Panc1 (cell line): ENCODE measurements around the gene NOS1AP. TPM values are rescaled to one million over a fixed set of nuclear protein-coding genes. Genes with fewer than 3 reads are reported as not detected.

Experiments used
- ATAC-seq: fragments of 200-7000 bp; cut with Tn5 transposase; 2 replicates; pipeline ENCODE4 v1.9.1; 2020; ENCODE audit warnings: mild to moderate bottlenecking, moderate library complexity
- BruUV-seq: library from RNA; stranded (reverse); fragments of 400-500 nt; replicated peaks from 2 replicates; lab custom pipeline; 2021; lab: Mats Ljungman, UMichigan
- CTCF ChIA-PET: fragments of 300-600 bp; sonication (Branson Sonifier 250); formaldehyde crosslinking; loops from one replicate; lab custom pipeline; 2022; ENCODE audit warnings: antibody characterized with exemption; lab: Charles Lee
- POLR2A ChIA-PET: fragments of 300-600 bp; sonication (Branson Sonifier 250); formaldehyde crosslinking; loops from one replicate; lab custom pipeline; 2022; ENCODE audit warnings: antibody characterized with exemption; lab: Charles Lee
- DNase-seq: peaks from one replicate; pipeline ENCODE4 v3.0.0-alpha.2; 2010; ENCODE audit warnings: low read depth, low spot score
- H3K27ac ChIP-seq: 2 replicates; pipeline ENCODE4 v1.5.1; 2011; ENCODE audit warnings: mild to moderate bottlenecking, low read length, inconsistent platforms
- H3K27me3 ChIP-seq: fragments of 200-500 bp; sonication (Bioruptor generic); 2 replicates; pipeline ENCODE4 v1.6.0; 2014; ENCODE audit warnings: low read length, inconsistent platforms; ENCODE audit not compliant: control insufficient read depth, insufficient read depth
- H3K36me3 ChIP-seq: fragments of 200-500 bp; sonication (Bioruptor generic); 2 replicates; pipeline ENCODE4 v1.5.1; 2014; ENCODE audit warnings: inconsistent platforms, mild to moderate bottlenecking, low read length, moderate library complexity; ENCODE audit not compliant: control insufficient read depth, insufficient read depth
- H3K4me1 ChIP-seq: 2 replicates; pipeline ENCODE4 v1.5.1; 2011; ENCODE audit warnings: inconsistent platforms, mild to moderate bottlenecking, low read length, moderate library complexity; ENCODE audit not compliant: control insufficient read depth, insufficient read depth
- H3K4me3 ChIP-seq, 2 experiments: 2 replicates each; pipeline ENCODE4 v1.5.1; 2011 to 2012; ENCODE audit warnings: low read depth in 2 of 2, low read length in 2 of 2, mild to moderate bottlenecking in 2 of 2, inconsistent platforms in 1 of 2, moderate library complexity in 1 of 2
- H3K9me3 ChIP-seq: fragments of 200-500 bp; sonication (Bioruptor generic); 2 replicates; pipeline ENCODE4 v1.5.1; 2014; ENCODE audit warnings: low read depth, mild to moderate bottlenecking, inconsistent platforms, low read length, moderate library complexity; ENCODE audit not compliant: control insufficient read depth, insufficient read depth
- POLR2AphosphoS5 ChIP-seq: IDR thresholded peaks from 2 replicates; pipeline ENCODE4 v1.6.1; 2012; ENCODE audit warnings: mild to moderate bottlenecking, low read depth, low read length, moderate library complexity
- SIN3A ChIP-seq: IDR thresholded peaks from 2 replicates; pipeline ENCODE4 v1.6.1; 2012; ENCODE audit warnings: low read depth, mild to moderate bottlenecking, low read length, moderate library complexity, borderline replicate concordance; ENCODE audit not compliant: insufficient read depth
- TCF7L2 ChIP-seq: IDR thresholded peaks from 2 replicates; pipeline ENCODE4 v1.6.1; 2011; ENCODE audit warnings: mild to moderate bottlenecking, low read depth, low read length, inconsistent platforms
- in situ Hi-C: cut with HindIII; loops from 2 replicates; pipeline ENCODE4 v1.10.0; 2016; ENCODE audit warnings: low sequenced_read_pairs, low pct_unique_long_range_greater_than_20kb
- intact Hi-C: fragments of 100-400 bp; cut with micrococcal nuclease; formaldehyde crosslinking; loops from one replicate; pipeline ENCODE4 v1.10.0; 2022; ENCODE audit not compliant: unreplicated experiment
- total RNA-seq: library from RNA; stranded (reverse); gene quantifications from one replicate; pipeline ENCODE4 v1.2.1, GENCODE V29; 2021; ENCODE audit not compliant: unreplicated experiment
- TF ChIP-seq, protein P1 (sequence below): fragments of 450-650 bp; IDR thresholded peaks from 2 replicates; pipeline ENCODE4 v1.5.1; 2017; ENCODE audit warnings: mild to moderate bottlenecking
- TF ChIP-seq, protein P2 (sequence below), 2 experiments: IDR thresholded peaks; 2 replicates each; pipeline ENCODE4 v1.6.1; 2011 to 2012; ENCODE audit warnings: low read depth in 2 of 2, control low read depth in 1 of 2, low read length in 1 of 2, mild to moderate bottlenecking in 1 of 2, moderate library complexity in 1 of 2; ENCODE audit not compliant: insufficient read depth in 1 of 2

NOS1AP gene
- total RNA-seq, 1 experiment from 2014 or later, result 27.9 TPM

DNA sequence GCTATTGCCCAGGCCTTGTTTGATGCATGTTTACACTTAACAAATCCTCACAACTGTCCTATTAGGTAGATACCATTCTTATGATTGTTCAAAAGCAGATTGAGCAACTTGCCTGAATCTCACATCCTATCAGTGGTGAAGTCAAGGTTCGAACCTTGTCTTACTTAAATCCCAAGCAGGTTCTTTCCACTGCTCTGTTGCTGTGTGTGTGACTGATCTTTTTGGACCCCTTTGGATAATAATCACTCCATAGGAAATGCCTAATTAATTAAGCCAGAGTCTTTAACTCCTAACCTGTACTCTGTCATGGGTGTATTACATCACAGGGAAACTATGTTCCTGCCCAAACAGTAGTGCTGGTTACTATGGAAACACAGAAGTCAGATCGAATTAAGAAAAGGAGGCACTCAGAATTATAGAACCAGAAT is 222.9 kb downstream of the NOS1AP start:
- no peak overlapping the region for H3K27ac ChIP-seq
- POLR2A ChIA-PET, result no interaction called here

DNA sequence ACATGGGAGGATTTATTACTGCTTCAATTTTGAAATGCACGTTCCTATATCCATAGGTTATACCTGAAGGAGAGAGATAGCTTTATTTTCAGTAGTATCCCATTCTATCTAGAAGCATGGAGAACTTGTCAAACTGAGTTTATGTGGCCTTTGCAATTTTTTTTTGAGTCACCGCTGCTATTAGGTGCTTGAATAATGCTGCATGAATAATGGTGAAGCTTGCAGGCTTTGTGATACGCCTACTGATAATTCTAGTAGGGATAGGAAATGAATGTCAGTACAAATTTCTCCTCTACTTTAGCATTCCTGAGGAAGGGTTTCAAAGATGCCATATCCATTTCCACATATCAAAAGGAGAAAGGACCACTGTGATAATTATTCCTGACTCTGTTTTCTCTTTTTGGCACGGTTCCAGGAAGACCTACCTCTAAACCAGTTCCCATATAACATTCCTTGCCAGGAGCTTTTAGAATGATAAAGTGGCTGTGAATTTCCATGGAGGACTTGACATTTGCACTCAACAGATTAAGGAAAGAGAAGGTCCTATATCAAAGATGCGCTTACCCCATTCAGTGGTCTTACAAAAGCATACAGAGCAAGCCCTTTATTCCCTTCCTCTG is 223.7 kb downstream of the NOS1AP start:
- no TSS peak for BruUV-seq
- intact Hi-C loops (no loop called here), in situ Hi-C loops (no loop called here)
- no peak overlapping the region for H3K27ac ChIP-seq
- ChIA-PET POLR2A (no interaction called here), CTCF (no interaction called here)
- H3K27me3 ChIP-seq, result no peaks in the 10 kb centered on the region
- TF ChIP-seq SIN3A (no peak), POLR2AphosphoS5 (no peak), TCF7L2 (no peak)
- TF ChIP-seq, protein P1, sequence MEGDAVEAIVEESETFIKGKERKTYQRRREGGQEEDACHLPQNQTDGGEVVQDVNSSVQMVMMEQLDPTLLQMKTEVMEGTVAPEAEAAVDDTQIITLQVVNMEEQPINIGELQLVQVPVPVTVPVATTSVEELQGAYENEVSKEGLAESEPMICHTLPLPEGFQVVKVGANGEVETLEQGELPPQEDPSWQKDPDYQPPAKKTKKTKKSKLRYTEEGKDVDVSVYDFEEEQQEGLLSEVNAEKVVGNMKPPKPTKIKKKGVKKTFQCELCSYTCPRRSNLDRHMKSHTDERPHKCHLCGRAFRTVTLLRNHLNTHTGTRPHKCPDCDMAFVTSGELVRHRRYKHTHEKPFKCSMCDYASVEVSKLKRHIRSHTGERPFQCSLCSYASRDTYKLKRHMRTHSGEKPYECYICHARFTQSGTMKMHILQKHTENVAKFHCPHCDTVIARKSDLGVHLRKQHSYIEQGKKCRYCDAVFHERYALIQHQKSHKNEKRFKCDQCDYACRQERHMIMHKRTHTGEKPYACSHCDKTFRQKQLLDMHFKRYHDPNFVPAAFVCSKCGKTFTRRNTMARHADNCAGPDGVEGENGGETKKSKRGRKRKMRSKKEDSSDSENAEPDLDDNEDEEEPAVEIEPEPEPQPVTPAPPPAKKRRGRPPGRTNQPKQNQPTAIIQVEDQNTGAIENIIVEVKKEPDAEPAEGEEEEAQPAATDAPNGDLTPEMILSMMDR, result no peak
- TF ChIP-seq, protein P2, sequence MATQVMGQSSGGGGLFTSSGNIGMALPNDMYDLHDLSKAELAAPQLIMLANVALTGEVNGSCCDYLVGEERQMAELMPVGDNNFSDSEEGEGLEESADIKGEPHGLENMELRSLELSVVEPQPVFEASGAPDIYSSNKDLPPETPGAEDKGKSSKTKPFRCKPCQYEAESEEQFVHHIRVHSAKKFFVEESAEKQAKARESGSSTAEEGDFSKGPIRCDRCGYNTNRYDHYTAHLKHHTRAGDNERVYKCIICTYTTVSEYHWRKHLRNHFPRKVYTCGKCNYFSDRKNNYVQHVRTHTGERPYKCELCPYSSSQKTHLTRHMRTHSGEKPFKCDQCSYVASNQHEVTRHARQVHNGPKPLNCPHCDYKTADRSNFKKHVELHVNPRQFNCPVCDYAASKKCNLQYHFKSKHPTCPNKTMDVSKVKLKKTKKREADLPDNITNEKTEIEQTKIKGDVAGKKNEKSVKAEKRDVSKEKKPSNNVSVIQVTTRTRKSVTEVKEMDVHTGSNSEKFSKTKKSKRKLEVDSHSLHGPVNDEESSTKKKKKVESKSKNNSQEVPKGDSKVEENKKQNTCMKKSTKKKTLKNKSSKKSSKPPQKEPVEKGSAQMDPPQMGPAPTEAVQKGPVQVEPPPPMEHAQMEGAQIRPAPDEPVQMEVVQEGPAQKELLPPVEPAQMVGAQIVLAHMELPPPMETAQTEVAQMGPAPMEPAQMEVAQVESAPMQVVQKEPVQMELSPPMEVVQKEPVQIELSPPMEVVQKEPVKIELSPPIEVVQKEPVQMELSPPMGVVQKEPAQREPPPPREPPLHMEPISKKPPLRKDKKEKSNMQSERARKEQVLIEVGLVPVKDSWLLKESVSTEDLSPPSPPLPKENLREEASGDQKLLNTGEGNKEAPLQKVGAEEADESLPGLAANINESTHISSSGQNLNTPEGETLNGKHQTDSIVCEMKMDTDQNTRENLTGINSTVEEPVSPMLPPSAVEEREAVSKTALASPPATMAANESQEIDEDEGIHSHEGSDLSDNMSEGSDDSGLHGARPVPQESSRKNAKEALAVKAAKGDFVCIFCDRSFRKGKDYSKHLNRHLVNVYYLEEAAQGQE (IDR thresholded peaks at IDR 0.05; ENCODE audit: insufficient read depth in 1 of 2, low read depth in 2 of 2, low read length in 1 of 2), result no peak
- peaks cover 4% of the 10 kb centered on the region; the same call in 1 of the 2 replicates for H3K4me1 ChIP-seq
- DNase-seq (no peak), ATAC-seq (no peak)
- no peaks in the 10 kb centered on the region for H3K9me3 ChIP-seq
- H3K36me3 ChIP-seq, result no peaks in the 10 kb centered on the region
- no peak overlapping the region for H3K4me3 ChIP-seq

More for the DNA sequence above, 222.9 kb downstream of the NOS1AP start:
- in situ Hi-C loops, result no loop called here
- Histone ChIP-seq H3K4me1 (peaks cover 4% of the 10 kb centered on the region; the same call in 1 of the 2 replicates), H3K36me3 (no peaks in the 10 kb centered on the region), H3K9me3 (no peaks in the 10 kb centered on the region), H3K4me3 (no peak overlapping the region), H3K27me3 (no peaks in the 10 kb centered on the region)
- TF ChIP-seq SIN3A (no peak), TCF7L2 (no peak), POLR2AphosphoS5 (no peak)
- TF ChIP-seq, protein P2 (IDR thresholded peaks at IDR 0.05; ENCODE audit: insufficient read depth in 1 of 2, low read depth in 2 of 2, low read length in 1 of 2), result no peak
- TF ChIP-seq, protein P1, result no peak
- ATAC-seq, result no peak
- intact Hi-C loops, result no loop called here
- CTCF ChIA-PET, result no interaction called here
- DNase-seq, result no peak
- no TSS peak for BruUV-seq
